Stimulated activated CD8-positive, alpha-beta memory T cell treated with anti-CD3 and anti-CD28 coated beads, Interleukin-2, amount 100 ng/mL, for 48 hours (primary cell): ENCODE data around the gene SHC1.

Experiments
- DNase-seq, 2 donors: peaks; one replicate each; pipeline ENCODE4 v3.0.0-alpha.2; 2020; ENCODE audit warnings: low read depth in 2 of 2

SHC1 gene

GRCh38 chr1:154957091-154957657 lies 13.4 kb downstream of the SHC1 start:
- no peak for DNase-seq

GRCh38 chr1:154956544-154956941 lies 14.0 kb downstream of the SHC1 start:
- no peak for DNase-seq

- peak; percentile 27 to 58 for DNase-seq
Measured at GRCh38 chr1:154955718-154956543, 14.6 kb downstream of the SHC1 start, which contains the start of gene PBXIP1. Gene PBXIP1, minus strand, starts transcription at chr1:154956099. Its CDS starts 2,378 bp downstream, at chr1:154953721.

GRCh38 chr1:154955039-154955717 lies 15.4 kb downstream of the SHC1 start:
- DNase-seq: peak; percentile 52 to 62

GRCh38 chr1:154954541-154954940 lies 16.0 kb downstream of the SHC1 start:
- DNase-seq: no peak

- DNase-seq: no peak
Measured at GRCh38 chr1:154953611-154954038, 16.9 kb downstream of the SHC1 start.

GRCh38 chr1:154952664-154953063 lies 17.9 kb downstream of the SHC1 start:
- no peak for DNase-seq

GRCh38 chr1:154951901-154952657 lies 18.5 kb downstream of the SHC1 start:
- DNase-seq: peak; percentile 30 to 47

- no peak for DNase-seq
Measured at GRCh38 chr1:154948079-154948478, 22.5 kb downstream of the SHC1 start.

GRCh38 chr1:154945962-154946850 lies 24.3 kb downstream of the SHC1 start:
- DNase-seq: no peak

- no peak for DNase-seq
Measured at GRCh38 chr1:154945160-154945961, 25.2 kb downstream of the SHC1 start.

GRCh38 chr1:154944401-154945159 lies 26.0 kb downstream of the SHC1 start:
- DNase-seq: no peak

- DNase-seq: no peak
Measured at GRCh38 chr1:154943649-154944400, 26.7 kb downstream of the SHC1 start.

GRCh38 chr1:154941333-154942013 lies 29.1 kb downstream of the SHC1 start:
- DNase-seq: no peak

- no peak for DNase-seq
Measured at GRCh38 chr1:154940651-154941194, 29.8 kb downstream of the SHC1 start.

- DNase-seq: no peak
Measured at GRCh38 chr1:154940213-154940560, 30.4 kb downstream of the SHC1 start.

- no peak for DNase-seq
Measured at GRCh38 chr1:154938604-154939399, 31.7 kb downstream of the SHC1 start.
